GM23248 (cell line): ENCODE results near the gene PI3.

Experiments
- EZH2 ChIP-seq: fragments of 200-600 bp; sonication (generic); IDR thresholded peaks from 2 replicates; pipeline ENCODE4 v1.6.1; 2018; ENCODE audit warnings: antibody characterized with exemption, mild to moderate bottlenecking; ENCODE audit not compliant: insufficient read depth, poor library complexity, severe bottlenecking
- EZH2phosphoT487 ChIP-seq: fragments of 200-600 bp; sonication (generic); IDR thresholded peaks from 2 replicates; pipeline ENCODE4 v1.6.1; 2018; ENCODE audit warnings: antibody characterized with exemption, moderate library complexity, mild to moderate bottlenecking, low read depth; ENCODE audit not compliant: insufficient read depth

- TF ChIP-seq EZH2phosphoT487 (no peak), EZH2 (no peak)
Measured at GRCh38 chr20:45153752-45154151, 20.9 kb upstream of the PI3 start.
